MCF 10A (cell line): ENCODE results near the gene CLSTN2. TPM values are rescaled to one million over a fixed set of nuclear protein-coding genes. Genes with fewer than 3 reads are reported as not detected.

Experiments
- BruUV-seq: library from RNA; stranded (reverse); fragments of 400-500 nt; replicated peaks from 2 replicates; lab custom pipeline; 2021; lab: Mats Ljungman, UMichigan
- CTCF ChIA-PET: fragments of 300-600 bp; sonication (Branson Sonifier 250); formaldehyde crosslinking; extraction: SDS; loops from one replicate; lab custom pipeline; 2021; ENCODE audit warnings: antibody characterized with exemption, inconsistent platforms; lab: Yijun Ruan, JAX
- POLR2A ChIA-PET: fragments of 300-600, 350-650 bp; sonication (Branson Sonifier 250); formaldehyde crosslinking; extraction: SDS; loops from one replicate; lab custom pipeline; 2020; ENCODE audit warnings: antibody characterized with exemption, inconsistent platforms; lab: Yijun Ruan, JAX
- DNase-seq: peaks from one replicate; pipeline ENCODE4 v3.0.0-alpha.2; 2018; ENCODE audit not compliant: unreplicated experiment
- H3K27ac Mint-ChIP-seq: one replicate; pipeline ENCODE4 v1.8.0; 2022; ENCODE audit warnings: mild to moderate bottlenecking, low read depth, mixed read lengths; ENCODE audit not compliant: unreplicated experiment
- H3K27me3 Mint-ChIP-seq: one replicate; pipeline ENCODE4 v1.8.0; 2022; ENCODE audit warnings: mixed read lengths; ENCODE audit not compliant: insufficient read depth, unreplicated experiment
- H3K36me3 Mint-ChIP-seq: one replicate; pipeline ENCODE4 v1.8.0; 2022; ENCODE audit warnings: mild to moderate bottlenecking, moderate library complexity, mixed read lengths; ENCODE audit not compliant: insufficient read depth, unreplicated experiment
- H3K4me1 Mint-ChIP-seq: one replicate; pipeline ENCODE4 v1.8.0; 2022; ENCODE audit warnings: mixed read lengths; ENCODE audit not compliant: insufficient read depth, unreplicated experiment
- H3K4me3 Mint-ChIP-seq: one replicate; pipeline ENCODE4 v1.8.0; 2022; ENCODE audit warnings: mild to moderate bottlenecking, moderate library complexity, mixed read lengths; ENCODE audit not compliant: unreplicated experiment
- H3K9me3 Mint-ChIP-seq: one replicate; pipeline ENCODE4 v1.8.0; 2022; ENCODE audit warnings: mixed read lengths; ENCODE audit not compliant: unreplicated experiment
- CTCF ChIP-seq: fragments of 200-600 bp; IDR thresholded peaks from one replicate; pipeline ENCODE4 v1.8.0; 2022; ENCODE audit warnings: antibody characterized with exemption, mild to moderate bottlenecking; ENCODE audit not compliant: unreplicated experiment
- intact Hi-C: fragments of 100-400 bp; cut with micrococcal nuclease; formaldehyde crosslinking; loops from 2 replicates; pipeline ENCODE4 v1.14.1; 2022
- total RNA-seq: library from RNA; stranded (reverse); gene quantifications from 2 replicates; pipeline ENCODE4 v1.2.3, GENCODE V29; 2022

The CLSTN2 gene
- total RNA-seq, 1 experiment from 2014 or later = not detected

GRCh38 chr3:140442621-140443020, 507.6 kb downstream of the CLSTN2 start:
- H3K4me1 Mint-ChIP-seq = peaks cover 20% of the 10 kb centered on the region
- DNase-seq = no peak
- BruUV-seq = no TSS peak

GRCh38 chr3:140443073-140443472, 508.1 kb downstream of the CLSTN2 start:
- H3K36me3 Mint-ChIP-seq = no peaks in the 10 kb centered on the region
- H3K4me3 Mint-ChIP-seq = no peak overlapping the region
- H3K4me1 Mint-ChIP-seq = peaks cover 25% of the 10 kb centered on the region
- BruUV-seq = no TSS peak
- H3K27me3 Mint-ChIP-seq = no peaks in the 10 kb centered on the region
- intact Hi-C loops = no loop called here
- CTCF ChIA-PET = interaction anchor here (0.6 kb wide), 1 partner anchor 421 kb away, joined by 5 read pairs; no protein-coding TSS in a partner anchor
- peak overlapping the region; percentile 33 for H3K27ac Mint-ChIP-seq
- H3K9me3 Mint-ChIP-seq = no peaks in the 10 kb centered on the region
- TF ChIP-seq CTCF = no peak
- DNase-seq = no peak
- POLR2A ChIA-PET = no interaction called here

More at GRCh38 chr3:140442621-140443020, 507.6 kb downstream of the CLSTN2 start:
- Mint-ChIP-seq H3K4me3 (no peak overlapping the region), H3K36me3 (no peaks in the 10 kb centered on the region), H3K9me3 (no peaks in the 10 kb centered on the region), H3K27ac (peak overlapping the region; percentile 33), H3K27me3 (no peaks in the 10 kb centered on the region)
- intact Hi-C loops = no loop called here
- TF ChIP-seq CTCF = no peak
- POLR2A ChIA-PET = no interaction called here
- CTCF ChIA-PET = no interaction called here

GRCh38 chr3:140443806-140444205, 508.8 kb downstream of the CLSTN2 start:
- BruUV-seq = no TSS peak
- Mint-ChIP-seq H3K27ac (no peak overlapping the region), H3K4me3 (no peak overlapping the region), H3K4me1 (peaks cover 29% of the 10 kb centered on the region), H3K9me3 (no peaks in the 10 kb centered on the region), H3K27me3 (no peaks in the 10 kb centered on the region), H3K36me3 (no peaks in the 10 kb centered on the region)
- CTCF ChIA-PET = interaction anchor here (0.6 kb wide), 1 partner anchor 420 kb away, joined by 5 read pairs; no protein-coding TSS in a partner anchor
- no peak for TF ChIP-seq CTCF
- intact Hi-C loops = no loop called here
- DNase-seq = no peak
- POLR2A ChIA-PET = interaction anchor here (0.7 kb wide), 1 partner anchor 150 kb away, joined by 3 read pairs; no protein-coding TSS in a partner anchor

- H3K4me3 Mint-ChIP-seq = no peak overlapping the region
- no peak for TF ChIP-seq CTCF
- no peaks in the 10 kb centered on the region for H3K27me3 Mint-ChIP-seq
Measured at GRCh38 chr3:140446734-140447133, 511.7 kb downstream of the CLSTN2 start.

More at GRCh38 chr3:140446734-140447133, 511.7 kb downstream of the CLSTN2 start:
- no peak for DNase-seq
- BruUV-seq = no TSS peak
- no peak overlapping the region for H3K27ac Mint-ChIP-seq
- no peaks in the 10 kb centered on the region for H3K36me3 Mint-ChIP-seq
- ChIA-PET POLR2A (no interaction called here), CTCF (no interaction called here)
- H3K4me1 Mint-ChIP-seq = peaks cover 23% of the 10 kb centered on the region
- intact Hi-C loops = no loop called here
- no peaks in the 10 kb centered on the region for H3K9me3 Mint-ChIP-seq
